Mesodermal cell (in vitro differentiated cells): ENCODE data around the gene UBAC1.

Source experiments
- H3K27ac ChIP-seq: 2 replicates; pipeline ENCODE4 v1.7.0; 2013; ENCODE audit warnings: mild to moderate bottlenecking, low read depth, low read length, moderate library complexity; ENCODE audit not compliant: severe bottlenecking
- H3K36me3 ChIP-seq: 2 replicates; pipeline ENCODE4 v1.7.1; 2013; ENCODE audit warnings: mild to moderate bottlenecking, low read length, moderate library complexity; ENCODE audit not compliant: control insufficient read depth, insufficient read depth
- H3K4me1 ChIP-seq: one replicate; pipeline ENCODE4 v1.7.1; 2013; ENCODE audit warnings: mild to moderate bottlenecking, low read length; ENCODE audit not compliant: insufficient read depth, control insufficient read depth, poor library complexity, severe bottlenecking
- H3K4me3 ChIP-seq: 2 replicates; pipeline ENCODE4 v1.7.0; 2013; ENCODE audit warnings: low read length, control low read depth, mild to moderate bottlenecking; ENCODE audit not compliant: insufficient read depth, poor library complexity, severe bottlenecking; ENCODE audit errors: extremely low read depth
- H3K9me3 ChIP-seq: 2 replicates; pipeline ENCODE4 v1.7.1; 2013; ENCODE audit warnings: mild to moderate bottlenecking, low read length, moderate library complexity; ENCODE audit not compliant: control insufficient read depth
- WGBS, 2 experiments: methylation state at CpG; one replicate each; pipeline ENCODE4 v1.1.5; 2013; ENCODE audit warnings: missing lambda C conversion rate in 2 of 2; ENCODE audit not compliant: insufficient coverage in 2 of 2; 5-methylcytosine and 5-hydroxymethylcytosine counted together

UBAC1 gene

DNA sequence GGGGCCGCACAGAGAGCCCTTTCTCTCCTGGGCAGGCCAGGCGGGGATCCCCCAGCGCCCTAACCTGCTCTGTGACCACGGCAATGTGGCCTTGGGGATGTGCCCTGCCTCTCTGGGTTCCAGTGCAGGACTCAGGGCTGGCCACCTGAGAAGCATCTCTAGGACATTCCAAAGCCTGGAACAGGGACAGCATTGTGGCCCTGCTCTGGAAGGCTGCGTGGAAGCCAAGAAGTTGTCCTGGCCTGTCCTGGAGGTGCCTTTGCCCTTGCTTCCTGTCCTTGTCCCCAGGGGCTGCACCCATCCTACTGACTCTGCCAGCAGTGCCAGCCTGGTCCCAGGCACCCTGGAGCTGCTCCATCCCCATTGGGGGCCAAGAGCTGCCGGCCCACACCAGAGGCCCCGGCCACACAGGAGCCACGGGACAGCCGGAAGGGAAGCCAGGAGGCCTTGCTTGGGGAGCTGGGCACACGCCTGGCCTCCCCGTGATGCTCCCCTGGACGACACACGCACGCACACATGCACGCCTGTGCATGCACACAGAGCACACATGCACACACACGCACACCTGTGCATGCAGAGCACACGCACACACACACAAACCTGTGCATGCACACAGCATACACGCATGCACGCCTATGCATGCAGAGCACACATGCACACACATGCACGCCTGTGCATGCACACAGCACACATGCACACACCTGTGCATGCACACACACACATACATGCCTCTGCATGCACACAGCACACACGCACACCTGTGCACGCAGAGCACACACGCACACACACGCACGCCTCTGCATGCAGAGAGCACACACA is 33.8 kb downstream of the UBAC1 start:
- Histone ChIP-seq H3K4me1 (no peaks in the 10 kb centered on the region), H3K4me3 (no peak overlapping the region), H3K36me3 (peaks cover 27% of the 10 kb centered on the region), H3K27ac (no peak overlapping the region), H3K9me3 (no peaks in the 10 kb centered on the region)
- WGBS, 2 experiments: 93 to 94% methylated on average over 19 of the region's 25 CpGs

DNA sequence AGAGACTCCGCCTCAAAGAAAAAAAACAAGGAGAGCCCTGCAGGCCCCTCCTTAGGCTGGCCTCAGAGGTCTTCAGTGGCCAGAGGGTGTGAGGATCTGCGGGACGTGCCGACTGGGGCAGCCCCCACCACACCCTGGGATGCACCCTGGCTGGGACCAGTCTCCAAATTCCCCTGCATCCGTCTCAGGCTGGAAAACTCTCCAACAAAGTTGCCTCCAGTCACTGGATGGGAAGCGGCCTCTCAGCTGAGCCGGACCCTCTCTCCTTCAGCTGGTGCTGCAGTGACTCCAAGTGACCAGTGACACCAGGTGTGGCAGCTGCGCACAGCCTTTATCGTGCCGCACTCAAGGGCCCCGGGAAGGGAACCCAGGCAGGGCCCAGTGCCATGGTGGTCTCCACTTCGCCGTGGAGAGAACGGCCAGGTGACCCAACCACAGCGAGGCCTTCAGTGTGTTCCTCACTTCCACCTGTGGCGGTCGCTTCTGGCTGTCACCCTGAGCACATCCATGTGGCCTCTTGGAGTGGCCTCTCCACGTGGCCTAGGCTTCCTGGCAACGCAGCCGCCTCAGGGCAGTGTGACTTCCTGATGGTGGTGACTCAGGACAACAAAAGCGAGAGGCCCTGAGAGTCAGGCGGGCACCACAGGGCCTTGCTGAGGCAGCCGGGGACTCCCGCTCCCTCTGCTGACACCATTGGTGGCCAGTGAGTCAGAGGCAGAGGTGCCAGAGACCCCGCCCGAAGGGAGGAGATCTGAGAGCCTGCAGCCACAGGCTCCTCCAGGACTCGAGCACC is 34.6 kb downstream of the UBAC1 start:
- H3K36me3 ChIP-seq: peaks cover 23% of the 10 kb centered on the region
- H3K27ac ChIP-seq: no peak overlapping the region
- H3K4me1 ChIP-seq: no peaks in the 10 kb centered on the region
- WGBS, 2 experiments: 92% methylated on average over 23 to 26 of the region's 27 CpGs
- no peak overlapping the region for H3K4me3 ChIP-seq
- no peaks in the 10 kb centered on the region for H3K9me3 ChIP-seq

DNA sequence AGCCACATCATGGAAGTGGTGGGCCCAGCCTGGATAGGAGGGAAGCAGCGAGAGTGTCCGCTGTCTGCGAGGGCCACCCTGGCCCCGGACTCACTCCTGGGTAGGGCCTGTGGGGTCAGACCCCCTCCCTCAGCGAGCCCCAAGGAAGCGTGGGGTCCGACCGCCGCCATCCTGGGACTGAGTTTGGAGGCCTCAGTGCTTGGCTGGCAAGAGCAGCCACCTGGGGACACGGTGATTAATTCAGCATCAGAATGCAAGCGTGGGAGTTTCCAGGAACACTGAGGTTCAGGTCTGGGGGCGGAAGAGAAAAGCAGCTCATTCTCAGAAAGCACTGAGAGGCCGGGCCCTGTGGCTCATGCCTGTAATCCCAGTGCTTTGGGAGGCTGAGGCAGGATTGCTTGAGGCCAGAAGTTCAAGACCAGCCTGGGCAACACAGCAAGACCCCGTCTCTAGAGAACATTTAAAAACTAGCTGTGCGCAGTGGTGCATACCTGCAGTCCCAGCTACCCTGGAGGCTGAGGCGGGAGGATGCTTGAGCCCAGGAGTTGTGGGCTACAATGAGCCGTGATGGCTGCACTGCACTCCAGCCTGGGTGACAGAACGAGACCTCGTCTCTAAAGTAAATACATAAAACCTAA is 35.6 kb downstream of the UBAC1 start:
- Histone ChIP-seq H3K4me3 (no peak overlapping the region), H3K27ac (no peak overlapping the region), H3K4me1 (no peaks in the 10 kb centered on the region), H3K9me3 (no peaks in the 10 kb centered on the region), H3K36me3 (peaks cover 15% of the 10 kb centered on the region)
- 97% methylated on average over 18 to 19 of the region's 19 CpGs for WGBS, 2 experiments

DNA sequence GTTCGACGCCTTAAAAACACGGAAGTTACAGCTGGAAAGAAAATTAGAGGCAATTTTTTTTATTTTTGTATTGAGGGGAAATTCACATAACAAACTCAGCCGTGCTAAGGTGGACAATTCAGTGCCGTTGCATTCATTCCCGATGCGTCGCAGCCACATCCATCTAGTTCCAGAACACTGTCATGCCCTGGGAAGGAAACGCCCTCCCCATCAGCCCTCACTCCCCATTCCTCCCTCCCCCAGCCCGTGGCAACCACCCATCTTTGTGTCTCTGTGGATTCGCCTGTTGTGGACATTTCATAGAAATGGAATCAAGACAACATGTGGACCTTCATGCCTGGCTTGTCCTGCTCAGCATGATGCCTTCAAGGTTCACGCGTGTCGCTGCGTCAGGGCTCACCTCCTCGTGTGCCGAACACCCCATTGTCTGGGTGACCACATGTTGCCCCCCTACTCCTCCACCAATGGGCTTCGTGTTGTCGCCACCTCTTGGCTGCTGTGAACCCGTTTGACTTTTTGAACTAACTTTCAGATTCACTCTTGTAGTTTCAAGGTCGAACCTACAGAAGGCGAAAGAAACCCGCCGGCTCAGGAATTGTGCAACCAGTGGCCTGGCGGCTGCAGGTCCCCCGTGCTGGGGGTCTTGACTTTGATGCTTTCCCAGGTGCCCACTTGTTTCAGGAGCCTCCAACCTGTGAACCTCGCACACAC is 36.4 kb downstream of the UBAC1 start:
- peaks cover 2% of the 10 kb centered on the region for H3K9me3 ChIP-seq
- WGBS, 2 experiments: 91 to 94% methylated on average over 26 to 27 of the region's 27 CpGs
- H3K36me3 ChIP-seq: peaks cover 15% of the 10 kb centered on the region
- no peak overlapping the region for H3K4me3 ChIP-seq
- no peak overlapping the region for H3K27ac ChIP-seq
- H3K4me1 ChIP-seq: no peaks in the 10 kb centered on the region

DNA sequence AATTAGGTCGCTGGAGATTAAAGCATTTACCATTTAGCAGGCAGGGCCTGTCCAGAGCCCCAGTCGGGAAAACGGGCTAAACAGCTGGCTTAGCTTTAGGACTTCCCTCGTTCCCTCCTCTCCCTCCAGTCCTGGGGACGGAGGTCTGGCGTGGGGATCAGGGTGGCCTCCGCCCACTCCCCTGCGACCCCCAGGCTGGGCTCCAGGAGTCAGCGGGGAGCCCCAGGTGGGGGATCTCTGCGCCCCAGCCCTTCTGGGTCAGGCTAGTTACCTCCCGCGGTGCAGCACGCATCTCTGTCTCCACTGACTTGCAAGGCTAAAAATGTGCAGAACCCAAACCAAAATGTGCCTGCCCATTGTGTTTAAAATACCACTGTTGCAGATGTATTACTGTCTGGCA is 37.7 kb downstream of the UBAC1 start:
- Histone ChIP-seq H3K4me3 (no peak overlapping the region), H3K36me3 (peaks cover 15% of the 10 kb centered on the region), H3K9me3 (peaks cover 13% of the 10 kb centered on the region), H3K4me1 (no peaks in the 10 kb centered on the region), H3K27ac (no peak overlapping the region)
- WGBS, 2 experiments: 95 to 97% methylated on average over 13 of the region's 13 CpGs

DNA sequence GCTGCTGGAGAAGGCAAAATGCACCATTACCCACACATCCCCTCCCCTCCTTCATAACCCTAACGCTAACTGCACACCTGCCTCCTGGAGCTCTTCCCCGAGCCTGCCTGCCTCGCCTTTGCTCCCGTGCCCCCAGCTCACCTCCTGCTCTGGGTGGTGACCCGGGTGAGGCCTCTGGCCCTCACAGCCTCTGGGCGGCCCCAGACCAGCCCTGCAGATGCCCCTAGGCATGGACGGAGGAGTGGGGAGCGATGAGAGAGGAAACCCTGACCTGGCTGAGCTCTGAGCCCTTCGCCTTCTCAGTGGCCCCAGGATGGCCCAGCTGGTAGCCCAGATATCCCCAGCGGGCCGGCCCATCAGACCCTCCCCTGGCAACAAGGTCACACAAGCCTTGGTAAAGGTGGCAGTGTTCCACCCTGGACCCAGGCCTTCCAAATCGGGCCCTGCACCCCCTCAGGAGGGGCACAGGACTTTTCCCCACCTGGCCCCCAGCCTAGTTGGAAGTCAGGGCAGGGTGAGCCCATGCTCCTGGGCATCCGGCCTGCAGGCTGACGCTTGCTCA is 39.3 kb downstream of the UBAC1 start:
- no peaks in the 10 kb centered on the region for H3K4me1 ChIP-seq
- H3K36me3 ChIP-seq: peaks cover 19% of the 10 kb centered on the region
- no peak overlapping the region for H3K27ac ChIP-seq
- 89 to 95% methylated on average over 10 of the region's 14 CpGs for whole genome bisulfite sequencing, 2 experiments
- no peak overlapping the region for H3K4me3 ChIP-seq
- H3K9me3 ChIP-seq: peaks cover 29% of the 10 kb centered on the region

DNA sequence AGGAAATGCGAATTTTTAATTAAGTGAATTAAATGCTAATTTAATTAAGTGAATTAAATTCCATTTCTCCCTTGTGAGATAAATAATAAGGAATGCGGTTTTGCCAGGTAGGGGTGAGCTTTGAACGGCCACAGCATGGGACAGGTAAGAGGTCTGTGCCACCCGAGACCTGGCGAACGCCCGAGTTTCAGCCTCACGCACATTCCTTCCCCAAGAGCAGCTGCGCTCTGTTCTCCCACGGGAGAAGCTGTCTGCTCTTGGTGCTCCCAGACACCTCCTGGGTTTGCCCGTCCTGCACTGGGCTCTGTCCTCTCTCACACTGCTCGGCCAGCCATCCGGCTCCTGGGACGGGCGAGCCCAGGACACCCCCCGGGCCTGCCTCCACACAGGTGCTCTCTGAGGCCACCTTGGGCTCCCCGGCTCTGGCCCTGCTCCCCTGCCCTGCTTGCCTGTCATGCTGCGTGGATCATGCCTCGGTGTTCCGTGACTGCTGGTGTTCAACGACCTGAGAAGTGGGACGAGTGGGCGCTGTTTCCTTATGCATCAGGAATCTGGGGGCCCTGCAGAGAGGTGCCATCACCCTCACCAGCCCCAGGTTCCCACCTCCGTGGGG is 40.1 kb downstream of the UBAC1 start:
- H3K36me3 ChIP-seq: peaks cover 21% of the 10 kb centered on the region
- H3K9me3 ChIP-seq: peaks cover 36% of the 10 kb centered on the region
- no peaks in the 10 kb centered on the region for H3K4me1 ChIP-seq
- H3K4me3 ChIP-seq: no peak overlapping the region
- no peak overlapping the region for H3K27ac ChIP-seq
- WGBS, 2 experiments: 84 to 87% methylated on average over 18 to 23 of the region's 24 CpGs

DNA sequence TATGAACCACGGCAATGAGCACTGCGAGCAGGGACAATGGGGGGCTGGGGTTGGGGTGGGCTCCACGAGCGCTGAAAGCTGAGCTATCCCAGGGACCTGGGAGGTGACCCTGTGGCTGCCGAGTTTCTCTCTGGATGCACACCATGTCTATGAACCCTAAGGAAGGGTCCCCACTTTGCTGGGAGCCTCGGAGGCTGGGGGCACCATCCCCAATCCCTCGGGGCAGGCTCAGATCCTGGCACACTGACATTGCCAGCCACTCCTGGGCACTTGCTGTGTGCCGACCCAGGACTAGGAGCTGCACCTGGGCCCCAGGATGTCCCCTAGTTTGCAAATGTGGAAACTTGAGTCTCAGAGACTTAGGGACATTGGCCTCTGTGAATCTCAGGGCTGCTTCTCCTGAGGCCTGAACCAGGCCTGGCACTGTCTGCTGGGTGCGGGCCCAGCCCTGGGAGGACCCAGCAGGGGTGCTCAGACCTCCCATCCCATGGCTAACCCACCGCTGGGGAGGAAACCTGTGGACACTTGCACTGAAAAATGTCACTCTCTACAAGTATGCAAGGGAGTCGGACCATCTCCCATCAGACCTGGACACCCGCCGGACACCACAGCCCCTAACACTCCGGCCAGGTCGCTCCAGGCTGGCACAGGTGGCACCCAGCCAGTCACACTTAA is 40.8 kb downstream of the UBAC1 start:
- H3K36me3 ChIP-seq: peaks cover 21% of the 10 kb centered on the region
- 94 to 95% methylated on average over 7 to 14 of the region's 15 CpGs for WGBS, 2 experiments

DNA sequence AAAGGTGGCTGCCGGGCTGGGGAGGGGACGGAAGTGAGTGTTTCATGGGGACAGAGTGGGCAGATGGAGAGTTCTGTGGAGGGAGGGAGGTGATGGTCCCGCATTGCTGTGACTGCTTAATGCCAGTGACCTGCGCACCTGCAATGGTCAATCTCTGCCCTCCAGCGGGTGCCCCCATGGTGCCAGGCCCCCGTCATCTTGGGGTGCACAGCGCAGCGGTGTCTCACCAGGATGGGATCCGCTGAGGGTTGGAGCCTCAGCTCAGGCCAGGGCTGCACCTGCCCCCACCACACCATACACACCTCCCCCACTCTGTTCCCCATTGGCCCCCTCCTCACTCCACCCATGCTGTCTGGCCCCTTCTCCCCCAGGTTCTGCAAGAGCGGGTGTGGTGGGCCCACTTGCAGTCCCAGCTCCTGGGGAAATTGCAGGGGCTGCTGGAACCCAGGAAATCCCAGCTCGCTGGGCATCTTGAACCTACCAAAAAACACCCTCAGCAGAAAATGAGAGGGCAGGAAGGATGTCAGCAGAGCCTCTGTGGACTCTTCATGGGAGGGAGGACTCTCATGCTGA is 41.8 kb downstream of the UBAC1 start:
- peaks cover 29% of the 10 kb centered on the region for H3K36me3 ChIP-seq
- no peak overlapping the region for H3K4me3 ChIP-seq
- no peaks in the 10 kb centered on the region for H3K4me1 ChIP-seq
- whole genome bisulfite sequencing, 2 experiments: 90 to 96% methylated on average over 4 to 8 of the region's 11 CpGs
- no peak overlapping the region for H3K27ac ChIP-seq
- peaks cover 53% of the 10 kb centered on the region for H3K9me3 ChIP-seq

More for the DNA sequence above, 40.8 kb downstream of the UBAC1 start:
- H3K27ac ChIP-seq: no peak overlapping the region
- H3K4me1 ChIP-seq: no peaks in the 10 kb centered on the region
- H3K9me3 ChIP-seq: peaks cover 43% of the 10 kb centered on the region
- no peak overlapping the region for H3K4me3 ChIP-seq
